Liver (tissue), 3 donors: ENCODE data around the gene MT1F.

Experiments used
- ATF3 ChIP-seq: IDR thresholded peaks from 2 replicates; pipeline ENCODE4 v1.6.1; 2016; ENCODE audit warnings: antibody characterized with exemption
- CTCF ChIP-seq: fragments of 150-350 bp; IDR thresholded peaks from 2 replicates; pipeline ENCODE4 v1.5.1; 2017; ENCODE audit warnings: improper control_type of control experiment, low read depth, low read length; ENCODE audit not compliant: missing input control
- EGR1 ChIP-seq, 2 donors: IDR thresholded peaks; 2 replicates each; pipeline ENCODE4 v1.6.1; 2016 to 2018; ENCODE audit warnings: antibody characterized with exemption in 2 of 2, low read depth in 2 of 2
- RAD21 ChIP-seq, 2 donors: IDR thresholded peaks; 2 replicates each; pipeline ENCODE4 v1.6.1; 2016; ENCODE audit warnings: antibody characterized with exemption in 2 of 2, mild to moderate bottlenecking in 2 of 2
- REST ChIP-seq: IDR thresholded peaks from 2 replicates; pipeline ENCODE4 v1.6.1; 2016; ENCODE audit warnings: antibody characterized with exemption, mild to moderate bottlenecking
- RXRA ChIP-seq, 2 donors: IDR thresholded peaks; 2 replicates each; pipeline ENCODE4 v1.6.1; 2017 to 2018; ENCODE audit warnings: antibody characterized with exemption in 2 of 2, mild to moderate bottlenecking in 1 of 2
- SP1 ChIP-seq: IDR thresholded peaks from 2 replicates; pipeline ENCODE4 v1.6.1; 2018; ENCODE audit warnings: antibody characterized with exemption, mild to moderate bottlenecking
- TAF1 ChIP-seq: conservative IDR thresholded peaks from 2 replicates; pipeline ENCODE4 v1.6.1; 2016; ENCODE audit warnings: antibody characterized with exemption, mild to moderate bottlenecking
- YY1 ChIP-seq: IDR thresholded peaks from 2 replicates; pipeline ENCODE4 v1.6.1; 2016; ENCODE audit warnings: antibody characterized with exemption, mild to moderate bottlenecking
- ZBTB33 ChIP-seq: IDR thresholded peaks from 2 replicates; pipeline ENCODE4 v1.6.1; 2016; ENCODE audit warnings: antibody characterized with exemption
- donor health status: healthy.
- donor health status: healthy.

- TF ChIP-seq CTCF (no peak), REST (no peak), ZBTB33 (no peak), TAF1 (no peak), EGR1 (IDR thresholded peaks at IDR 0.05; ENCODE audit: low read depth in 2 of 2) (no peak), RAD21 (IDR thresholded peaks at IDR 0.05) (no peak), SP1 (no peak), RXRA (IDR thresholded peaks at IDR 0.05) (no peak), YY1 (no peak), ATF3 (no peak)
These were observed 29.0 kb downstream of the MT1F start for GRCh38 chr16:56686758-56687157.
